ENCODE results near the gene SAPCD2. TPM values are rescaled to one million over a fixed set of nuclear protein-coding genes. Genes with fewer than 3 reads are reported as not detected.

Gene SAPCD2
- total RNA-seq, 1 experiment from 2014 or later: 29.8 TPM

- whole genome bisulfite sequencing (ENCODE audit: extremely low coverage, insufficient read length, low lambda C conversion rate): no CpG with 5 or more reads among the region's 16 CpGs
- no peak overlapping the region for H4K5ac ChIP-seq (ENCODE audit: insufficient read length, low read depth, low read length)
- H3K27me3 Mint-ChIP-seq (ENCODE audit: low read depth): peaks cover 10% of the 10 kb centered on the region
Measured at GRCh38 chr9:137041124-137041523, 29.2 kb downstream of the SAPCD2 start.

More at GRCh38 chr9:137041124-137041523, 29.2 kb downstream of the SAPCD2 start:
- Histone ChIP-seq H3K9me3 (ENCODE audit: control insufficient read depth, low read depth, low read length) (no peaks in the 10 kb centered on the region), H2BK120ac (ENCODE audit: low read depth, low read length, poor library complexity, severe bottlenecking) (no peak overlapping the region), H4K20me1 (ENCODE audit: control insufficient read depth, insufficient read depth, insufficient read length) (no peaks in the 10 kb centered on the region), H3K18ac (ENCODE audit: insufficient read length, low read depth, low read length) (no peak overlapping the region), H3K56ac (ENCODE audit: insufficient read length, low read depth, low read length) (no peak overlapping the region), H4K8ac (replicated peaks; ENCODE audit: insufficient read length, low read depth, low read length) (no peak overlapping the region), H3K23me2 (ENCODE audit: insufficient read length, low read depth, low read length, poor library complexity, severe bottlenecking) (peaks cover 7% of the 10 kb centered on the region), H2BK12ac (ENCODE audit: insufficient read length, low read depth, low read length) (no peak overlapping the region), H2AFZ (ENCODE audit: low read length) (no peak overlapping the region), H2BK20ac (ENCODE audit: low read depth, low read length, poor library complexity, severe bottlenecking) (no peak overlapping the region), H3K27me3 (ENCODE audit: insufficient read depth, low read length) (no peaks in the 10 kb centered on the region; the same call in 1 of the 2 replicates), H2AK5ac (ENCODE audit: insufficient read length, low read length) (no peak overlapping the region), H3K9ac (ENCODE audit: extremely low read depth, insufficient read length, low read length) (no peak overlapping the region), H4K91ac (ENCODE audit: insufficient read length, low read depth, low read length) (no peak overlapping the region), H3K79me2 (ENCODE audit: insufficient read depth, low read length) (peaks cover 2% of the 10 kb centered on the region; the same call in 1 of the 2 replicates), H3K23ac (ENCODE audit: insufficient read length, low read depth, low read length) (no peak overlapping the region), H2BK5ac (ENCODE audit: insufficient read length, low read length) (no peak overlapping the region), H3K79me1 (ENCODE audit: insufficient read depth, low read depth, low read length, poor library complexity, severe bottlenecking) (no peaks in the 10 kb centered on the region), H3T11ph (ENCODE audit: low read length) (no peak overlapping the region), H3K4ac (ENCODE audit: low read depth, low read length) (no peak overlapping the region), H3K4me2 (ENCODE audit: insufficient read depth, insufficient read length, low read length) (no peak overlapping the region), H3K14ac (ENCODE audit: insufficient read depth, low read length) (no peak overlapping the region), H3K4me1 (ENCODE audit: insufficient read depth, low read length) (no peaks in the 10 kb centered on the region), H3K27ac (ENCODE audit: insufficient read length, low read depth, low read length) (no peak overlapping the region), H2BK15ac (ENCODE audit: low read depth, low read length) (no peak overlapping the region)
- Mint-ChIP-seq H3K4me3 (no peak overlapping the region), H3K9me3 (no peaks in the 10 kb centered on the region), H3K36me3 (ENCODE audit: insufficient read depth in 1 of 3, low read depth in 3 of 3) (peaks cover 0 to 14% (median 5%) of the 10 kb centered on the region in 3 experiments; a peak in 5 of 7 replicates), H3K4me1 (peaks cover 5 to 6% of the 10 kb centered on the region in 2 experiments), H3K27ac (no peak overlapping the region)
- DNase-seq: no peak
- no peak for TF ChIP-seq CTCF (conservative IDR thresholded peaks at IDR 0.05)

All from H9 (cell line).